Loucy (cell line): ENCODE data around the gene GSAP.

Source experiments
- EZH2phosphoT487 ChIP-seq: fragments of 200-600 bp; IDR thresholded peaks from 2 replicates; pipeline ENCODE4 v1.6.1; 2018; ENCODE audit warnings: antibody characterized with exemption, mild to moderate bottlenecking, moderate library complexity, borderline replicate concordance
- TF ChIP-seq, protein P1 (sequence below): fragments of 200-600 bp; sonication (generic); conservative IDR thresholded peaks from 2 replicates; pipeline ENCODE4 v1.5.1; 2014; ENCODE audit warnings: mild to moderate bottlenecking, antibody characterized with exemption, low read length

DNA sequence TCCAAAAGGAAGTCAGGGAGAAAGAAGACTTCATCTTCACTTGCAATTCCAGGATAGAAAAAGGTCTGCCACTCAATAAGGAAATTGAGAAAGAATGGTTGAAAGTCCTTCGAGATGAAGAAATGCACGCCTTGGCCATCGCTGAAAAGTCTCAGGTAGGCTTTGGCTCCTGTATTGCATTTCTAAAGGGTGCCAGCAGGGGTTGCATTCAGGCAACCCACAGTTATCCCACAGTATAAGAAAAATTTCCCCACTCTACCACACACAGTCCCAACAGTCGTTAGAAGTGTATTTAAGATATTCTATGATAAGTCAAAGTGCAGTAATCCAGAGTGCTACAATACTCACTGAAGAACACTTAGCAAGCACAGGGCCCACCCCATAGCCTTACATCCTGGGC, 123.1 kb downstream of the GSAP start:
- TF ChIP-seq, protein P1, sequence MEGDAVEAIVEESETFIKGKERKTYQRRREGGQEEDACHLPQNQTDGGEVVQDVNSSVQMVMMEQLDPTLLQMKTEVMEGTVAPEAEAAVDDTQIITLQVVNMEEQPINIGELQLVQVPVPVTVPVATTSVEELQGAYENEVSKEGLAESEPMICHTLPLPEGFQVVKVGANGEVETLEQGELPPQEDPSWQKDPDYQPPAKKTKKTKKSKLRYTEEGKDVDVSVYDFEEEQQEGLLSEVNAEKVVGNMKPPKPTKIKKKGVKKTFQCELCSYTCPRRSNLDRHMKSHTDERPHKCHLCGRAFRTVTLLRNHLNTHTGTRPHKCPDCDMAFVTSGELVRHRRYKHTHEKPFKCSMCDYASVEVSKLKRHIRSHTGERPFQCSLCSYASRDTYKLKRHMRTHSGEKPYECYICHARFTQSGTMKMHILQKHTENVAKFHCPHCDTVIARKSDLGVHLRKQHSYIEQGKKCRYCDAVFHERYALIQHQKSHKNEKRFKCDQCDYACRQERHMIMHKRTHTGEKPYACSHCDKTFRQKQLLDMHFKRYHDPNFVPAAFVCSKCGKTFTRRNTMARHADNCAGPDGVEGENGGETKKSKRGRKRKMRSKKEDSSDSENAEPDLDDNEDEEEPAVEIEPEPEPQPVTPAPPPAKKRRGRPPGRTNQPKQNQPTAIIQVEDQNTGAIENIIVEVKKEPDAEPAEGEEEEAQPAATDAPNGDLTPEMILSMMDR, result peak; percentile 54
- TF ChIP-seq EZH2phosphoT487, result no peak
